ENCODE data around the gene THEMIS. TPM values are rescaled to one million over a fixed set of nuclear protein-coding genes. Genes with fewer than 3 reads are reported as not detected.

THEMIS gene
- polyA plus RNA-seq, 1 donor from 2014 or later, result not detected

DNA sequence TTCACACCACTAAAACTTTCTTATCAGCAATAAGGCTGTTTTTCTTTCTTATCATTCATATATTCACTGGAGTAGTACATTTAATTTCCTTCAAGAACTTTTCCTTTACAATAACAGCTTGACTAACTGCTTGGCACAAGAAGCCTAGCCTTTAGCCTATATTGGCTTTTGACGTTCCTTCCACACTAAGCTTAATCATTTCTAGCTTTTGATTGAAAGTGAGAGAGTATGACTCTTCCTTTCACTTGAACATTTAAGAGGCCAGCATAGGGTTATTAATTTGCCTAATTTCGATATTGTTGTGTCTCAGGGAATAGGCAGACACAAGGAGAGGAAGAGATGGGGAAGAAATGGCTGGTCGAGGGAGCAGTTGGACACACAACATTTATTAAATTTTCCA is 23.6 kb downstream of the THEMIS start:
- H3F3A ChIP-seq (ENCODE audit: insufficient read depth, low read length, poor library complexity, severe bottlenecking), result no peaks in the 10 kb centered on the region
- H3K9me3 ChIP-seq (ENCODE audit: low read length), result no peaks in the 10 kb centered on the region
- H3K27ac ChIP-seq (ENCODE audit: low read length), result no peak overlapping the region
- no peaks in the 10 kb centered on the region for H3K79me2 ChIP-seq (replicated peaks; ENCODE audit: insufficient read depth, low read length)
- no peak for TF ChIP-seq RAD21 (conservative IDR thresholded peaks at IDR 0.05)
- TF ChIP-seq EP300 (conservative IDR thresholded peaks at IDR 0.05; ENCODE audit: poor library complexity, severe bottlenecking), result no peak
- no peak for TF ChIP-seq MXI1 (conservative IDR thresholded peaks at IDR 0.05; ENCODE audit: poor library complexity, severe bottlenecking)
- TF ChIP-seq TAF1 (IDR thresholded peaks at IDR 0.05; ENCODE audit: low read depth), result no peak
- TF ChIP-seq POLR2AphosphoS5 (IDR thresholded peaks at IDR 0.05), result no peak
- TF ChIP-seq, protein P1, sequence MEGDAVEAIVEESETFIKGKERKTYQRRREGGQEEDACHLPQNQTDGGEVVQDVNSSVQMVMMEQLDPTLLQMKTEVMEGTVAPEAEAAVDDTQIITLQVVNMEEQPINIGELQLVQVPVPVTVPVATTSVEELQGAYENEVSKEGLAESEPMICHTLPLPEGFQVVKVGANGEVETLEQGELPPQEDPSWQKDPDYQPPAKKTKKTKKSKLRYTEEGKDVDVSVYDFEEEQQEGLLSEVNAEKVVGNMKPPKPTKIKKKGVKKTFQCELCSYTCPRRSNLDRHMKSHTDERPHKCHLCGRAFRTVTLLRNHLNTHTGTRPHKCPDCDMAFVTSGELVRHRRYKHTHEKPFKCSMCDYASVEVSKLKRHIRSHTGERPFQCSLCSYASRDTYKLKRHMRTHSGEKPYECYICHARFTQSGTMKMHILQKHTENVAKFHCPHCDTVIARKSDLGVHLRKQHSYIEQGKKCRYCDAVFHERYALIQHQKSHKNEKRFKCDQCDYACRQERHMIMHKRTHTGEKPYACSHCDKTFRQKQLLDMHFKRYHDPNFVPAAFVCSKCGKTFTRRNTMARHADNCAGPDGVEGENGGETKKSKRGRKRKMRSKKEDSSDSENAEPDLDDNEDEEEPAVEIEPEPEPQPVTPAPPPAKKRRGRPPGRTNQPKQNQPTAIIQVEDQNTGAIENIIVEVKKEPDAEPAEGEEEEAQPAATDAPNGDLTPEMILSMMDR (IDR thresholded peaks at IDR 0.05; ENCODE audit: poor library complexity, severe bottlenecking), result no peak
- no peak for TF ChIP-seq EZH2 (IDR thresholded peaks at IDR 0.05; ENCODE audit: borderline replicate concordance, insufficient read depth, low read length, poor library complexity, severe bottlenecking)
- TF ChIP-seq, protein P2, sequence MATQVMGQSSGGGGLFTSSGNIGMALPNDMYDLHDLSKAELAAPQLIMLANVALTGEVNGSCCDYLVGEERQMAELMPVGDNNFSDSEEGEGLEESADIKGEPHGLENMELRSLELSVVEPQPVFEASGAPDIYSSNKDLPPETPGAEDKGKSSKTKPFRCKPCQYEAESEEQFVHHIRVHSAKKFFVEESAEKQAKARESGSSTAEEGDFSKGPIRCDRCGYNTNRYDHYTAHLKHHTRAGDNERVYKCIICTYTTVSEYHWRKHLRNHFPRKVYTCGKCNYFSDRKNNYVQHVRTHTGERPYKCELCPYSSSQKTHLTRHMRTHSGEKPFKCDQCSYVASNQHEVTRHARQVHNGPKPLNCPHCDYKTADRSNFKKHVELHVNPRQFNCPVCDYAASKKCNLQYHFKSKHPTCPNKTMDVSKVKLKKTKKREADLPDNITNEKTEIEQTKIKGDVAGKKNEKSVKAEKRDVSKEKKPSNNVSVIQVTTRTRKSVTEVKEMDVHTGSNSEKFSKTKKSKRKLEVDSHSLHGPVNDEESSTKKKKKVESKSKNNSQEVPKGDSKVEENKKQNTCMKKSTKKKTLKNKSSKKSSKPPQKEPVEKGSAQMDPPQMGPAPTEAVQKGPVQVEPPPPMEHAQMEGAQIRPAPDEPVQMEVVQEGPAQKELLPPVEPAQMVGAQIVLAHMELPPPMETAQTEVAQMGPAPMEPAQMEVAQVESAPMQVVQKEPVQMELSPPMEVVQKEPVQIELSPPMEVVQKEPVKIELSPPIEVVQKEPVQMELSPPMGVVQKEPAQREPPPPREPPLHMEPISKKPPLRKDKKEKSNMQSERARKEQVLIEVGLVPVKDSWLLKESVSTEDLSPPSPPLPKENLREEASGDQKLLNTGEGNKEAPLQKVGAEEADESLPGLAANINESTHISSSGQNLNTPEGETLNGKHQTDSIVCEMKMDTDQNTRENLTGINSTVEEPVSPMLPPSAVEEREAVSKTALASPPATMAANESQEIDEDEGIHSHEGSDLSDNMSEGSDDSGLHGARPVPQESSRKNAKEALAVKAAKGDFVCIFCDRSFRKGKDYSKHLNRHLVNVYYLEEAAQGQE (IDR thresholded peaks at IDR 0.05; ENCODE audit: borderline replicate concordance), result no peak
- no peak overlapping the region for H2AFZ ChIP-seq (ENCODE audit: low read depth, low read length)
- H4K20me1 ChIP-seq (ENCODE audit: insufficient read depth), result no peaks in the 10 kb centered on the region
- no peaks in the 10 kb centered on the region for H3K9me2 ChIP-seq (ENCODE audit: insufficient read depth, low read length)
- H3K4me3 ChIP-seq (ENCODE audit: low read length), result no peak overlapping the region
- H3K4me2 ChIP-seq (ENCODE audit: low read length), result no peak overlapping the region
- H3K27me3 ChIP-seq (ENCODE audit: insufficient read depth, low read depth, low read length), result no peaks in the 10 kb centered on the region
- H3K36me3 ChIP-seq (ENCODE audit: insufficient read depth, low read length), result no peaks in the 10 kb centered on the region
- H3K9ac ChIP-seq (ENCODE audit: low read length), result no peak overlapping the region

GRCh38 chr6:127869772-127870404 is 31.0 kb downstream of the THEMIS start:
- Histone ChIP-seq H3K27me3 (ENCODE audit: insufficient read depth, low read depth, low read length) (no peaks in the 10 kb centered on the region), H3K9me2 (ENCODE audit: insufficient read depth, low read length) (no peaks in the 10 kb centered on the region), H3K9me3 (ENCODE audit: low read length) (no peaks in the 10 kb centered on the region), H3K4me3 (ENCODE audit: low read length) (no peak overlapping the region), H3K9ac (ENCODE audit: low read length) (no peak overlapping the region), H3K79me2 (replicated peaks; ENCODE audit: insufficient read depth, low read length) (no peaks in the 10 kb centered on the region), H2AFZ (ENCODE audit: low read depth, low read length) (no peak overlapping the region), H3F3A (ENCODE audit: insufficient read depth, low read length, poor library complexity, severe bottlenecking) (no peaks in the 10 kb centered on the region), H3K36me3 (ENCODE audit: insufficient read depth, low read length) (no peaks in the 10 kb centered on the region), H3K4me2 (ENCODE audit: low read length) (no peak overlapping the region), H3K27ac (ENCODE audit: low read length) (no peak overlapping the region), H4K20me1 (ENCODE audit: insufficient read depth) (no peaks in the 10 kb centered on the region)
- no peak for TF ChIP-seq RAD21 (conservative IDR thresholded peaks at IDR 0.05)
- TF ChIP-seq POLR2AphosphoS5 (IDR thresholded peaks at IDR 0.05), result no peak
- no peak for TF ChIP-seq EZH2 (IDR thresholded peaks at IDR 0.05; ENCODE audit: borderline replicate concordance, insufficient read depth, low read length, poor library complexity, severe bottlenecking)

DNA sequence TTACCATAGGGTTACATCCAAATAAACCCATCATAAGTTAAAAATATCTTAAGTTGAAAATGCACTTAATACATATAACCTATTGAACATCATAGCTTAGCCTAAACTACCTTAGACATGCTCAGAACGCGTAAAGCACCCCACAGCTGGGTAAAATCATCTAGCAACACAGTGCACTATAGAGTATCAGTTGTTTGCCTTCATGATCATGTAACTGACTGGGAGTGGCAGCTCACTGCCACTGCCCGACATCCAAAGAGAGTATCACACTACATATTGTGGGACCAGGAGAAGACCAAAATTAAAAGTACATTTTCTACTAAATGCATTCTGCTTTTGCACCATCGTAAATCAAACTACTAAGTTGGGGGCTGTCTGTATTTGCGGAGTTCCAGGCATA is 31.7 kb downstream of the THEMIS start:
- Histone ChIP-seq H3K9me3 (ENCODE audit: low read length) (no peaks in the 10 kb centered on the region), H4K20me1 (ENCODE audit: insufficient read depth) (no peaks in the 10 kb centered on the region), H3K27ac (ENCODE audit: low read length) (no peak overlapping the region), H3K9ac (ENCODE audit: low read length) (no peak overlapping the region), H3K27me3 (ENCODE audit: insufficient read depth, low read depth, low read length) (no peaks in the 10 kb centered on the region), H2AFZ (ENCODE audit: low read depth, low read length) (no peak overlapping the region), H3K79me2 (replicated peaks; ENCODE audit: insufficient read depth, low read length) (no peaks in the 10 kb centered on the region), H3K36me3 (ENCODE audit: insufficient read depth, low read length) (no peaks in the 10 kb centered on the region), H3F3A (ENCODE audit: insufficient read depth, low read length, poor library complexity, severe bottlenecking) (no peaks in the 10 kb centered on the region), H3K4me3 (ENCODE audit: low read length) (no peak overlapping the region), H3K9me2 (ENCODE audit: insufficient read depth, low read length) (no peaks in the 10 kb centered on the region), H3K4me2 (ENCODE audit: low read length) (no peak overlapping the region)
- TF ChIP-seq EP300 (conservative IDR thresholded peaks at IDR 0.05; ENCODE audit: poor library complexity, severe bottlenecking) (no peak), MXI1 (conservative IDR thresholded peaks at IDR 0.05; ENCODE audit: poor library complexity, severe bottlenecking) (no peak), POLR2AphosphoS5 (IDR thresholded peaks at IDR 0.05) (no peak), SMC3 (conservative IDR thresholded peaks at IDR 0.05; ENCODE audit: poor library complexity) (no peak), RAD21 (conservative IDR thresholded peaks at IDR 0.05) (no peak), EZH2 (IDR thresholded peaks at IDR 0.05; ENCODE audit: borderline replicate concordance, insufficient read depth, low read length, poor library complexity, severe bottlenecking) (no peak), TAF1 (IDR thresholded peaks at IDR 0.05; ENCODE audit: low read depth) (no peak)
- TF ChIP-seq, protein P2 (IDR thresholded peaks at IDR 0.05; ENCODE audit: borderline replicate concordance), result no peak
- TF ChIP-seq, protein P1 (IDR thresholded peaks at IDR 0.05; ENCODE audit: poor library complexity, severe bottlenecking), result no peak

Measured in neural cell (in vitro differentiated cells).